ENCODE results near the gene NMBR.

DNA sequence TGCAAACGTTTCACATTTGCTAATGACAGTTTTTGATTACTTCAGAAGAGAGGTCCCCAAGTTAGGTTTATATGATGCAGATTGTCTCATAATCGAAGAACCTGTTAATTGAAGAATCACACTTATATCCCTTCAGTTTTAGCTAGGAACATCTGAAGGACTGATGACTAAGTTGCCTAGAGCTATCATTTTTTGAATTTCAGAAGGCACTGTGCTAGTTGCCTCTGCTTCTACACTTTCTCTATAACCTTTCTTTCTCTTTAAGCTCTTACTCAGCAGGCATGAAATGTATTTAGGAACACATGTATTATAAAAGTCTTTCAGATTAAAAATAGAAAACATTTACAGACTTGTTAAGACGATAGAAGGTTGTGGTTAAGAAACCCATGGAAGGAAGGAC, 28.6 kb downstream of the NMBR start:
- TF ChIP-seq GATA3 (IDR thresholded peaks at IDR 0.05; ENCODE audit: low read depth, low read length), result no peak
- TF ChIP-seq GATA2 (IDR thresholded peaks at IDR 0.05; ENCODE audit: low read depth, low read length), result no peak
